GM19351 (cell line): ENCODE data around the gene QDPR.
"Not testable (repeated sequence)": the region's sequence is repeated elsewhere in the genome, so short reads cannot be mapped to it uniquely, and the experiment has no call there.

Experiments used
- ATAC-seq: cut with Tn5 transposase; IDR thresholded peaks from one replicate; pipeline ENCODE4 v1.9.1; 2021; ENCODE audit warnings: mild to moderate bottlenecking, moderate library complexity; ENCODE audit not compliant: unreplicated experiment

The QDPR gene

DNA sequence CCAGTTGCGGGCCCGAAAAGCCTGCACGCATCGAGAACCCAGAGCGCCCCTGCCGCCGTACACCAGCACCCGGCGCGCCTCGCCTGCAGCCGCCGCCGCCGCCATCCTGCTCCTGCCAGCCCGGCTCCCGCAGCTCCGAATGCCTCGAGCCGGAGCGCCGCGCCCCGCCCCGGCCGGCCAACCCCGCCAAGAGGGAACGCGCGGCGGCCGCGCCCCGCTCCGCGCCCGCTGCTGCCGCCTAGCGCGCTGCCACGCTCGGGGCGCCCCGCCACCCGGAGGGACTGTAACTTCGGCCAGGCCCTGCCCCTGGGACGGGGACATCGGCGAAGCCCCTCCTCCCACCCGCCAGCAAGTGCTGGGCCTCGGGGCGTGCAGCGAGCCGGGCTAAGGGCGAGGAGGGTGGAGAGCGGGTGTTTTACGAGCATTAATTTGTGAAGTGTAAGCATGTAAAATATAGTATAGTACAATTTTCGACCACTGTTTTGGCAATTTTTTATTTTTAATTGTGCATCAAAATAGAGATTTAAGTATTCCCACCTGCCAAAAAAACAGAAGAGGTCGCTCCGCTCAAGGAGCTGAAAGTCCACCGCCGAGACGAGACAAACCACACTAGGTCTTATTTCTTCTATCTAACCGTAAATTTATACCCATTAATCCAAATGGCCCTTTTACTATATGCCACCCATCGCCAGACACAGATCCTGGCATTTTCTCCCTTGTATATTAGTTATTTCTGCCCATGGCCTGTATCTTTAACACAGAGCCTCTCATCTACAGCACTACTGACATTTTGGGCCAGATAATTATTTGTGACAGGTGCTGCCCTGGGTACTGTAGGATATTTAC is at the start of gene QDPR:
Gene QDPR, minus strand, starts transcription at position 141 of the 846 bp plus-strand sequence. Its CDS starts 36 bp downstream, at position 105.
- ATAC-seq = peak; percentile 91

- no peak for ATAC-seq
Observed at GRCh38 chr4:17561195-17561909, 49.5 kb upstream of the QDPR start.

- ATAC-seq = no peak
Observed at GRCh38 chr4:17560065-17560673, 48.3 kb upstream of the QDPR start.

GRCh38 chr4:17559709-17560048 is 47.8 kb upstream of the QDPR start:
- ATAC-seq = no peak

DNA sequence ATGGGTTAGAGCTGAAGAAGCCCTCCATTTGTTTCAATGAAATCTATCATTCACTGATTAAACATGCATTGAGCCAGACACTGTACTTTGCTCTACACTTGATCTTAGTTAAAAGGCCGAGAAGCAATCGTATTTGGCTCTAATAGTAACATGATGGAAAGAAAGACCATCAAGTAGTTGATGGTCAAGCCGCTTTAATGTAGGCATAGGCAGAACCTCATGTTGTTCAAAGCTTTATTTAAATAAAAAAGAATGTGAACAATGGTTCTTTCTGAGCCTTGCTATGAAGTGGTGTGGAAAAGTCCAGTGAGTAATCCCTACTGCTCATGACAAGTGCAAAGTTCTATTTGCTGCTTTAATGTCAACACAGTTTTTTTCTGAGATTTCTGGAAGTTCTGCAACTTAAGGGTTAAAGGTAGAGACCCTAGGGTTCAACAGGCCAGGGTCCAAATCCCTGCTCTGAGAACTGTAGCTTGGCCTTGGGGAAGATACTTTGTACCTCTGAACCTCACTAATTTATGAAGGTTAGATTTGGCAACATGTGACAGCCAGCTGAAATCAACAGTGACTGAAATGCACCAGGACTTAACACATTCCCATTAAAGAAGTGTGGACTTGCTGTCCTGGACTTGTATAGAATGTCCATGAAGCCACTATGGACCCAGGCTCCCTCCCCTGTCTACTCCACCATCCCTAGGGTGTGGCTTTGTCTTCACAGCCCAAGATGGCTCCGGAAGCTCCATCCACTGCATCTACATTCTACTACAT is 47.2 kb upstream of the QDPR start:
- no peak for ATAC-seq

- ATAC-seq = no peak
Observed at GRCh38 chr4:17557880-17558279, 46.0 kb upstream of the QDPR start.

- no peak for ATAC-seq
Observed at GRCh38 chr4:17556498-17556897, 44.6 kb upstream of the QDPR start.

DNA sequence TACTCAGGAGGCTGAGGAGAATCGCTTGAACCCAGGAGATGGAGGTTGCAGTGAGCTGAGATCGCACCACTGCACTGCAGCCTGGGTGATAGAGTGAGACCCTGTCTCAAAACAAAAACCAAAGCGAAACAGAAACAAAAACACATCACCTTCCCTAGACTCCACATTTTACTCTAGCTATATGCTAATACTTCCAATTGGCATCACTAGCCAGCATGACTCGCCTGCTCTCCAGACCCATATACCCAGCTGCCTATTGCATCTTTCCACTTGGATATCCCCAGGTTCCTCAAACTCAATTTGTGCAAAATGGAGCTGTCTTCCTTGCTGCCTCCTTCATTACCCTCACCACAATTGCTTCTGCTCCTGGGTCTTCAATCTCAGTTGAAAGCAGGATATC is 42.7 kb upstream of the QDPR start:
- no peak for ATAC-seq

DNA sequence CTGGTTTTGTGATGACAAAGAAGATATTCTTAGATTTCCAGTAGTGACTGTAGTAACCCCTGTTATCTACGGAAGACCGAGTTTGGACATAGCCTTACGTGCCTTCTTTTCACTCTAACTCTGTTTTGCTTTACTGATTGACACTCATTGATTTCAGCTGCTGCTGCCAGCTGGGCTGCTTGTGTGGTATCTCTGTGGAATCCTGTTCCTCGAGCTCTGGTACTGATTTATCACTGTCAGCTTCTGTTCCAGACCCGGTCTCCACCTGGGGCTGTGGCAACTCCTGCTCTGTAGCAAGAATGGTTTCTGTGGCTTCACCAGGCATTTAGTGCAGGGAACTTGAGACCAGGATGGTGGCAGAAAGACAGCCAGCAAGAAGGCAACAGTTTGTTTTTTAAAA is 40.5 kb upstream of the QDPR start:
- no peak for ATAC-seq

- no peak for ATAC-seq
Observed at GRCh38 chr4:17550549-17550948, 38.7 kb upstream of the QDPR start.

DNA sequence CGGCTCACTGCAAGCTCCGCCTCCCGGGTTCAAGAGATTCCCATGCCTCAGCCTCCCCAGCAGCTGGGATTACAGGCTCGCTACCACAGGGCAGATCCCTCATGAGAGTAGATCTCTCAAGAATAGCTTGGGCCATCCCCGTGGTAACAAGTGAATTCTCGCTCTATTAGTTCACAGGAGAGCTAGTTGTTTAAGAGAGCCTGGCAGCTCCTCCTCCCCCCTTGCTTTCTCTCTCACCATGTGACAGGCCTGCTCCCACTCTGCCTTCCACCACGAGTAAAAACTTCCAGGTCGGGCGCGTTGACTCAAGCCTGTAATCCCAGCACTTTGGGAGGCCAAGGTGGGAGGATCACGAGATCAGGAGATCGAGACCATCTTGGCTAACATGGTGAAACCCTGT is 34.8 kb upstream of the QDPR start:
- no peak for ATAC-seq

GRCh38 chr4:17546222-17546621 is 34.3 kb upstream of the QDPR start:
- no peak for ATAC-seq

DNA sequence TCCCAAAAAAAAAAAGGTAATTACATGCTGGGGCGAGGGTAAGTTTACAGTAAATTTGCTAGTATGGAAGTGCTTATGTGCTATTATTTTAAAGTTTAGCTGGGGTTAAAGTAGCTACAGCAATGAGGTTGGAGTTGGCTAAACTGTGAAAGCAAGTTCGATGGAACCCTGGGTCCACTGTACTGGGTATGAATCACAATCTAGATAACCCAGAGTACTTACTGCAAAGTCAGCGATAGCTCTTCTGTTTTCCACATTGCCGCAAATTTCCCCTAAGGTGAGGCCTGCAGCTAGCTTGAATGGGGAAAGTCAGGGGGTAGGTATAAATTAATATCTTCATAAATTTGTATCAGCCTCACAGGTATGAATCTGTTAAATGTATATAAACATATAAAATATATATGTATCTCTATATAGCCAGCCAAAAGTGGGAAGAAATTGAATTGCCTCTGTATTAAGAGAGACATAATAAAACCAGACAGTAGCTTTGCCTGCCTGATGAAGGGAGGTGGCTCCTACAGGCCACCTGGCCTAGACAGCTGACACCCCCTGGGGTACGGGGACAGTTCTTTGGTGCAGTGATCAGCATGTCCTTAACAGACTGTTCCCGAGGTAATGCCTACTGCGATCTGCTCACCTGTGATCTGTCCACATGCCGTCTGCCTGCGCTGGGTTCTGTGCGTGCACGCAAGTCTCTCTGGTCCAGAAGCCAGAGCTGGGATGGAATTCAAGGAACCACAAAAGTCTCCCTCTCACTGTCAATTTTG is 33.7 kb upstream of the QDPR start:
- ATAC-seq = no peak

DNA sequence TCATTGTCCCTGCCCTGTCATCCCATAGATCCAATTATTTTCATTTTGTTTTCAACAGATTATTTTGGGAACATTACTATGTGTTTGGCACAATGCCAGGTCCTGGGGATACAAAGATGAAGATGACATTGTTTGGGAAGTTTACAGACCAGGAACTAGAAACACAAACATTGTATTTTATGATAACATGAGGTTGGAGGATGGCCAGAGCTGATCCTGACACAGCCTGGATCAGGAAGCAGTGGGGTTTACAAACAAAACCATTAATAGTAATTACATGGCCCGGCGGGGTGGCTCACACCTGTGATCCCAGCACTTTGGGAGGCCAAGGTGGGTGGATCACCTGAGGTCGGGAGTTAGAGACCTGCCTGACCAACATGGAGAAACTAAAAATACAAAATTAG is 32.9 kb upstream of the QDPR start:
- no peak for ATAC-seq

- no peak for ATAC-seq
Observed at GRCh38 chr4:17544205-17544604, 32.3 kb upstream of the QDPR start.

GRCh38 chr4:17537060-17537459 is 25.2 kb upstream of the QDPR start:
- not testable (repeated sequence) for ATAC-seq

GRCh38 chr4:17535906-17536305 is 24.0 kb upstream of the QDPR start:
- ATAC-seq = no peak

- ATAC-seq = peak; percentile 70
Observed at GRCh38 chr4:17535242-17535641, 23.4 kb upstream of the QDPR start.

DNA sequence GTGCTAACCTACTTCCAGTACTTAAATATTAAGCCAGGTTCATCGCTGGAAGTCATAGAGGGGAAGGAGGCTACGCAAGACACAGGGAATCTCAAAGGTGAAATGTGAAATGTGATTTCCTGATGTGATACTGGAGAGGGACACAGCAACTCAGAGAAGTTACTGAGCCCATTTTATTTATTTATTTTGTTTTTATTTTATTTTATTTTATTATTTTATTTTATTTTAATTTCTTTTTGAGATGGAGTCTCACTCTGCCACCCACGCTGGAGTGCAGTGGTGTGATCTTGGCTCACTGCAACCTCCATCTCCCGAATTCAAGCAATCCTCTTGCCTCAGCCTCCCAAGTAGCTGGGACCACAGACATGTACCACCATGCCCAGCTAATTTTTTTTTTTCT is 22.8 kb upstream of the QDPR start:
- ATAC-seq = no peak

GRCh38 chr4:17531538-17532285 is 19.8 kb upstream of the QDPR start:
- no peak for ATAC-seq
